ENCODE results near the gene UBXN1. TPM values are rescaled to one million over a fixed set of nuclear protein-coding genes. Genes with fewer than 3 reads are reported as not detected.
A peak's percentile ranks its signal among the peaks of the same experiment; 100 is the strongest.

The UBXN1 gene
- total RNA-seq, 1 donor = 70.7 TPM

GRCh38 chr11:62687508-62688396, 8.9 kb upstream of the UBXN1 start:
- no peak for DNase-seq (ENCODE audit: low read depth)
- peak overlapping the region; percentile 84 for H3K4me3 ChIP-seq (ENCODE audit: low read depth, low read length)
- no peak for TF ChIP-seq CTCF (IDR thresholded peaks at IDR 0.05; ENCODE audit: insufficient read depth, low read length)

- no peak for DNase-seq (ENCODE audit: low read depth)
- TF ChIP-seq CTCF (IDR thresholded peaks at IDR 0.05; ENCODE audit: insufficient read depth, low read length) = no peak
- no peak overlapping the region for H3K4me3 ChIP-seq (ENCODE audit: low read depth, low read length)
These were observed 3.6 kb upstream of the UBXN1 start for GRCh38 chr11:62682518-62682917.

- DNase-seq (ENCODE audit: low read depth) = peak; percentile 91
- peak; percentile 80 for TF ChIP-seq CTCF (IDR thresholded peaks at IDR 0.05; ENCODE audit: insufficient read depth, low read length)
- no peak overlapping the region for H3K4me3 ChIP-seq (ENCODE audit: low read depth, low read length)
These were observed 2.0 kb upstream of the UBXN1 start for GRCh38 chr11:62680825-62681240.

GRCh38 chr11:62678433-62678769, 472 bp downstream of the UBXN1 start:
- DNase-seq (ENCODE audit: low read depth) = no peak
- no peak for TF ChIP-seq CTCF (IDR thresholded peaks at IDR 0.05; ENCODE audit: insufficient read depth, low read length)
- H3K4me3 ChIP-seq (ENCODE audit: low read depth, low read length) = peak overlapping the region; percentile 76

- peak overlapping the region; percentile 76 for H3K4me3 ChIP-seq (ENCODE audit: low read depth, low read length)
- TF ChIP-seq CTCF (IDR thresholded peaks at IDR 0.05; ENCODE audit: insufficient read depth, low read length) = no peak
These were observed 1.2 kb downstream of the UBXN1 start for GRCh38 chr11:62677714-62678113.

GRCh38 chr11:62677156-62677555, 1.7 kb downstream of the UBXN1 start:
- H3K4me3 ChIP-seq (ENCODE audit: low read depth, low read length) = no peak overlapping the region
- no peak for TF ChIP-seq CTCF (IDR thresholded peaks at IDR 0.05; ENCODE audit: insufficient read depth, low read length)
- no peak for DNase-seq (ENCODE audit: low read depth)

More at GRCh38 chr11:62677714-62678113, 1.2 kb downstream of the UBXN1 start:
- no peak for DNase-seq (ENCODE audit: low read depth)
